MCF 10A (cell line): ENCODE measurements around the gene FLT3. TPM values are rescaled to one million over a fixed set of nuclear protein-coding genes. Genes with fewer than 3 reads are reported as not detected.

Experiments
- BruUV-seq: library from RNA; stranded (reverse); fragments of 400-500 nt; replicated peaks from 2 replicates; lab custom pipeline; 2021; lab: Mats Ljungman, UMichigan
- CTCF ChIA-PET: fragments of 300-600 bp; sonication (Branson Sonifier 250); formaldehyde crosslinking; extraction: SDS; loops from one replicate; lab custom pipeline; 2021; ENCODE audit warnings: antibody characterized with exemption, inconsistent platforms; lab: Yijun Ruan, JAX
- POLR2A ChIA-PET: fragments of 300-600, 350-650 bp; sonication (Branson Sonifier 250); formaldehyde crosslinking; extraction: SDS; loops from one replicate; lab custom pipeline; 2020; ENCODE audit warnings: antibody characterized with exemption, inconsistent platforms; lab: Yijun Ruan, JAX
- DNase-seq: peaks from one replicate; pipeline ENCODE4 v3.0.0-alpha.2; 2018; ENCODE audit not compliant: unreplicated experiment
- H3K27ac Mint-ChIP-seq: one replicate; pipeline ENCODE4 v1.8.0; 2022; ENCODE audit warnings: mild to moderate bottlenecking, low read depth, mixed read lengths; ENCODE audit not compliant: unreplicated experiment
- H3K27me3 Mint-ChIP-seq: one replicate; pipeline ENCODE4 v1.8.0; 2022; ENCODE audit warnings: mixed read lengths; ENCODE audit not compliant: insufficient read depth, unreplicated experiment
- H3K36me3 Mint-ChIP-seq: one replicate; pipeline ENCODE4 v1.8.0; 2022; ENCODE audit warnings: mild to moderate bottlenecking, moderate library complexity, mixed read lengths; ENCODE audit not compliant: insufficient read depth, unreplicated experiment
- H3K4me1 Mint-ChIP-seq: one replicate; pipeline ENCODE4 v1.8.0; 2022; ENCODE audit warnings: mixed read lengths; ENCODE audit not compliant: insufficient read depth, unreplicated experiment
- H3K4me3 Mint-ChIP-seq: one replicate; pipeline ENCODE4 v1.8.0; 2022; ENCODE audit warnings: mild to moderate bottlenecking, moderate library complexity, mixed read lengths; ENCODE audit not compliant: unreplicated experiment
- H3K9me3 Mint-ChIP-seq: one replicate; pipeline ENCODE4 v1.8.0; 2022; ENCODE audit warnings: mixed read lengths; ENCODE audit not compliant: unreplicated experiment
- CTCF ChIP-seq: fragments of 200-600 bp; IDR thresholded peaks from one replicate; pipeline ENCODE4 v1.8.0; 2022; ENCODE audit warnings: antibody characterized with exemption, mild to moderate bottlenecking; ENCODE audit not compliant: unreplicated experiment
- intact Hi-C: fragments of 100-400 bp; cut with micrococcal nuclease; formaldehyde crosslinking; loops from 2 replicates; pipeline ENCODE4 v1.14.1; 2022
- total RNA-seq: library from RNA; stranded (reverse); gene quantifications from 2 replicates; pipeline ENCODE4 v1.2.3, GENCODE V29; 2022

FLT3 gene
- total RNA-seq, 1 experiment from 2014 or later = not detected

- no peak for TF ChIP-seq CTCF
- CTCF ChIA-PET = interaction anchor here (0.6 kb wide), 1 partner anchor 49 kb away, joined by 3 read pairs; no protein-coding TSS in a partner anchor
- Mint-ChIP-seq H3K27me3 (no peaks in the 10 kb centered on the region), H3K4me1 (peaks cover 6% of the 10 kb centered on the region), H3K4me3 (no peak overlapping the region), H3K27ac (no peak overlapping the region), H3K9me3 (no peaks in the 10 kb centered on the region), H3K36me3 (no peaks in the 10 kb centered on the region)
- intact Hi-C loops = no loop called here
- BruUV-seq = no TSS peak
- POLR2A ChIA-PET = no interaction called here
- no peak for DNase-seq
Measured at GRCh38 chr13:28048768-28049167, 51.6 kb downstream of the FLT3 start.

- intact Hi-C loops = no loop called here
- no TSS peak for BruUV-seq
- H3K27ac Mint-ChIP-seq = no peak overlapping the region
- no peak for DNase-seq
- H3K27me3 Mint-ChIP-seq = no peaks in the 10 kb centered on the region
- ChIA-PET POLR2A (no interaction called here), CTCF (no interaction called here)
- H3K9me3 Mint-ChIP-seq = no peaks in the 10 kb centered on the region
- TF ChIP-seq CTCF = no peak
- no peak overlapping the region for H3K4me3 Mint-ChIP-seq
- H3K36me3 Mint-ChIP-seq = no peaks in the 10 kb centered on the region
- H3K4me1 Mint-ChIP-seq = peaks cover 6% of the 10 kb centered on the region
Measured at GRCh38 chr13:28047757-28048388, 52.5 kb downstream of the FLT3 start.

- POLR2A ChIA-PET = no interaction called here
- H3K27ac Mint-ChIP-seq = no peak overlapping the region
- H3K36me3 Mint-ChIP-seq = no peaks in the 10 kb centered on the region
- CTCF ChIA-PET = no interaction called here
- H3K9me3 Mint-ChIP-seq = no peaks in the 10 kb centered on the region
- peaks cover 6% of the 10 kb centered on the region for H3K4me1 Mint-ChIP-seq
- no peak for TF ChIP-seq CTCF
- no TSS peak for BruUV-seq
- no peak for DNase-seq
- no peaks in the 10 kb centered on the region for H3K27me3 Mint-ChIP-seq
- no peak overlapping the region for H3K4me3 Mint-ChIP-seq
- intact Hi-C loops = no loop called here
Measured at GRCh38 chr13:28046981-28047380, 53.4 kb downstream of the FLT3 start.

- BruUV-seq = no TSS peak
- Mint-ChIP-seq H3K4me1 (peaks cover 6% of the 10 kb centered on the region), H3K27ac (no peak overlapping the region), H3K9me3 (no peaks in the 10 kb centered on the region), H3K36me3 (no peaks in the 10 kb centered on the region), H3K4me3 (no peak overlapping the region), H3K27me3 (peaks cover 10% of the 10 kb centered on the region)
- no peak for TF ChIP-seq CTCF
- ChIA-PET CTCF (interaction anchor here (0.7 kb wide), 1 partner anchor 32 kb away, joined by 3 read pairs; no protein-coding TSS in a partner anchor), POLR2A (interaction anchor here (0.6 kb wide), 1 partner anchor 613 kb away, joined by 3 read pairs; the partner anchor contains the start of gene POMP)
- DNase-seq = no peak
- intact Hi-C loops = no loop called here
Measured at GRCh38 chr13:28045861-28046260, 54.5 kb downstream of the FLT3 start.
